HUES6 (cell line): ENCODE measurements around the gene PHETA1.
"Not testable (repeated sequence)": the region's sequence is repeated elsewhere in the genome, so short reads cannot be mapped to it uniquely, and the experiment has no call there.

Experiments
- H3K27ac ChIP-seq: 2 replicates; pipeline ENCODE4 v1.7.0; 2013; ENCODE audit warnings: low read depth, mild to moderate bottlenecking, low read length, inconsistent platforms
- H3K27me3 ChIP-seq: 2 replicates; pipeline ENCODE4 v1.6.1; 2013; ENCODE audit warnings: low read length; ENCODE audit not compliant: control insufficient read depth, insufficient read depth
- H3K36me3 ChIP-seq: 2 replicates; pipeline ENCODE4 v1.6.1; 2013; ENCODE audit warnings: low read length; ENCODE audit not compliant: control insufficient read depth, insufficient read depth
- H3K4me1 ChIP-seq: 2 replicates; pipeline ENCODE4 v1.6.1; 2013; ENCODE audit warnings: low read length; ENCODE audit not compliant: control insufficient read depth, insufficient read depth
- H3K4me3 ChIP-seq: 2 replicates; pipeline ENCODE4 v1.5.1; 2013; ENCODE audit warnings: low read depth, low read length
- H3K9ac ChIP-seq: one replicate; pipeline ENCODE4 v1.6.1; 2013; ENCODE audit warnings: mild to moderate bottlenecking, low read length
- H3K9me3 ChIP-seq: 2 replicates; pipeline ENCODE4 v1.6.1; 2013; ENCODE audit warnings: low read depth, low read length; ENCODE audit not compliant: control insufficient read depth, insufficient read depth

PHETA1 gene

DNA sequence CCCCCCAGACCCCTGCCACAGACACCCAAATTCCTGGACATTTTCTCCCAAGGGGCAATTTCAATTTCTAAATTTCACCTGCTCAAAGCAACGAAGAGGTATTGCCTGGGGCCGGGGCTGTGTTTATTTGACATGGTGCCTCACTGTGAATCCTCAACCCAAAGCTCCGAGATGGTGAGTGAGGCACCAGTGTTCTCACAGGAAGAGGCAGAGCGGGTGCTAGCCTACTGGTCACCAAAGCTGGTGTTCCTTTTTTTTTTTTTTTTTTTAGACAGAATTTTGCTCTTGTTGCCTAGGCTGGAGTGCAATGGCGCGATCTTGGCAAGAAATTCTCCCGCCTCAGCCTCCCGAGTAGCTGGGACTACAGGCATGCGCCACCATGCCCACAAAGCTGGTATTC is 22.0 kb upstream of the PHETA1 start:
- Histone ChIP-seq H3K4me1 (no peaks in the 10 kb centered on the region), H3K27ac (no peak overlapping the region), H3K9me3 (no peaks in the 10 kb centered on the region), H3K36me3 (no peaks in the 10 kb centered on the region), H3K27me3 (no peaks in the 10 kb centered on the region), H3K4me3 (no peak overlapping the region), H3K9ac (no peak overlapping the region)

- Histone ChIP-seq H3K36me3 (no peaks in the 10 kb centered on the region), H3K27me3 (no peaks in the 10 kb centered on the region), H3K9ac (no peak overlapping the region), H3K4me3 (no peak overlapping the region), H3K27ac (no peak overlapping the region), H3K9me3 (no peaks in the 10 kb centered on the region), H3K4me1 (no peaks in the 10 kb centered on the region)
Measured at GRCh38 chr12:111389635-111390034, 20.7 kb upstream of the PHETA1 start.

- Histone ChIP-seq H3K4me3 (no peak overlapping the region), H3K9ac (no peak overlapping the region), H3K27ac (no peak overlapping the region), H3K4me1 (no peaks in the 10 kb centered on the region), H3K27me3 (no peaks in the 10 kb centered on the region), H3K36me3 (no peaks in the 10 kb centered on the region), H3K9me3 (no peaks in the 10 kb centered on the region)
Measured at GRCh38 chr12:111387747-111388323, 18.9 kb upstream of the PHETA1 start.

- no peak overlapping the region for H3K4me3 ChIP-seq
- no peak overlapping the region for H3K9ac ChIP-seq
- H3K36me3 ChIP-seq = no peaks in the 10 kb centered on the region
- H3K27me3 ChIP-seq = no peaks in the 10 kb centered on the region
- H3K27ac ChIP-seq = no peak overlapping the region
- no peaks in the 10 kb centered on the region for H3K4me1 ChIP-seq
- H3K9me3 ChIP-seq = no peaks in the 10 kb centered on the region
Measured at GRCh38 chr12:111386885-111387284, 18.0 kb upstream of the PHETA1 start.

GRCh38 chr12:111384596-111384995 is 15.7 kb upstream of the PHETA1 start:
- Histone ChIP-seq H3K27me3 (no peaks in the 10 kb centered on the region), H3K4me3 (no peak overlapping the region), H3K9ac (no peak overlapping the region), H3K9me3 (no peaks in the 10 kb centered on the region), H3K36me3 (no peaks in the 10 kb centered on the region), H3K27ac (no peak overlapping the region), H3K4me1 (no peaks in the 10 kb centered on the region)

- no peaks in the 10 kb centered on the region for H3K27me3 ChIP-seq
- H3K9me3 ChIP-seq = peaks cover 4% of the 10 kb centered on the region
- H3K4me1 ChIP-seq = no peaks in the 10 kb centered on the region
- H3K4me3 ChIP-seq = no peak overlapping the region
- H3K36me3 ChIP-seq = no peaks in the 10 kb centered on the region
- no peak overlapping the region for H3K27ac ChIP-seq
- H3K9ac ChIP-seq = no peak overlapping the region
Measured at GRCh38 chr12:111379942-111380554, 11.2 kb upstream of the PHETA1 start.

- H3K9ac ChIP-seq = no peak overlapping the region
- no peak overlapping the region for H3K27ac ChIP-seq
- no peaks in the 10 kb centered on the region for H3K27me3 ChIP-seq
- H3K4me3 ChIP-seq = no peak overlapping the region
- H3K4me1 ChIP-seq = no peaks in the 10 kb centered on the region
- H3K36me3 ChIP-seq = no peaks in the 10 kb centered on the region
- H3K9me3 ChIP-seq = peaks cover 4% of the 10 kb centered on the region
Measured at GRCh38 chr12:111377440-111377839, 8.5 kb upstream of the PHETA1 start.

DNA sequence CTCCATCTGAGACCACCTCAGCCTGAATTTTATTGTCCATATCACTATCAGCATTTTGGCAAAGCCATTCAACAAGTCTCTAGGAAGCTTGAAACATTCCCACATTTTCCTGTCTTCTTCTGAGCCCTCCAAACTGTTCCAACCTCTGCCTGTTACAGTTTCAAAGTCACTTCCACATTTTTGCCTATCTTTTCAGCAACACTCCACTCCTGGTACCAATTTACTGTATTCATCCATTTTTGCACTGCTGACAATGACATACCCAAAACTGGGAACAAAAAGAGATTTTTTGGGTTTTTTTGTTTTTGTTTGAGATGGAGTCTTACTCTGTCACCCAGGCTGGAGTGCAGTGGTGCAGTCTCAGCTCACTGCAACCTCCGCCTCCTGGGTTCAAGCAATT is 4.3 kb upstream of the PHETA1 start:
- H3K4me1 ChIP-seq, H3K36me3 ChIP-seq, H3K9ac ChIP-seq, H3K27ac ChIP-seq, H3K27me3 ChIP-seq, H3K9me3 ChIP-seq, H3K4me3 ChIP-seq: not testable (repeated sequence)

GRCh38 chr12:111369496-111370220 is 763 bp upstream of the PHETA1 start:
- Histone ChIP-seq H3K4me1 (peaks cover 6% of the 10 kb centered on the region; the same call in 1 of the 2 replicates), H3K36me3 (peaks cover 6% of the 10 kb centered on the region; the same call in 1 of the 2 replicates), H3K9me3 (no peaks in the 10 kb centered on the region; the same call in 1 of the 2 replicates), H3K4me3 (peak overlapping the region; percentile 79), H3K27ac (no peak overlapping the region), H3K9ac (peak overlapping the region; percentile 44), H3K27me3 (peaks cover 11% of the 10 kb centered on the region; the same call in 1 of the 2 replicates)

DNA sequence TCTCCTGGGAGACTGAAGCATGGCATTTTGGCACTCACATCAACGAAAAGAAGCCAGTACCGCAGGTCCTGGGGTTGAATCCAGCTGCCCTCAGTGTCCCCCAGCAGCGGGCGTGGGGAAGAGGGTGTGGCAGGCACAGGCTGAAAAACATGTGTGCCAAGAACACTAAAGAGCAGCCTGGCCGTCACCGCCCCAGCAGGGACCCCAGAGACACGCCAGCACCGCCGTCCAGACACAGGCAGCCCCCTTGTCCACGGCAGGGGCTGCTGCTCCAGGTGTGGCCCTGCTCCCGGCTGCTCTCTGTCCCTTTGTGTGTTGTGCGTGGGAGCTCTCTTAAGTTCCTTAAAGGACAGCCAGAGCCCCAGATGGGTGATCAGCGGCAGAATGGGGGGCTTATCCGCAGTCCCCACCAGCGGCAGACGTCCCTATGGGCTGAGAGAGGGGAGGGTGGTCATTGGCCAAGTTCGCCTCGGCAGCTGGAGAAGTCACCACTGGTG is 556 bp downstream of the PHETA1 start:
- Histone ChIP-seq H3K27ac (no peak overlapping the region), H3K4me1 (peaks cover 6% of the 10 kb centered on the region; the same call in 1 of the 2 replicates), H3K9me3 (no peaks in the 10 kb centered on the region; the same call in 1 of the 2 replicates), H3K36me3 (peaks cover 10% of the 10 kb centered on the region; the same call in 1 of the 2 replicates), H3K4me3 (peak overlapping the region; percentile 79), H3K9ac (peak overlapping the region; percentile 73), H3K27me3 (peaks cover 11% of the 10 kb centered on the region; the same call in 1 of the 2 replicates)

GRCh38 chr12:111367661-111368221 is 1.2 kb downstream of the PHETA1 start:
- H3K27ac ChIP-seq = no peak overlapping the region
- no peaks in the 10 kb centered on the region for H3K9me3 ChIP-seq
- no peak overlapping the region for H3K9ac ChIP-seq
- H3K4me1 ChIP-seq = peaks cover 6% of the 10 kb centered on the region; the same call in 1 of the 2 replicates
- H3K4me3 ChIP-seq = peak overlapping the region; percentile 79
- peaks cover 11% of the 10 kb centered on the region; the same call in 1 of the 2 replicates for H3K27me3 ChIP-seq
- H3K36me3 ChIP-seq = peaks cover 15% of the 10 kb centered on the region
